Body of pancreas (tissue), 4 donors: ENCODE results near the gene ACLY. TPM values are rescaled to one million over a fixed set of nuclear protein-coding genes. Genes with fewer than 3 reads are reported as not detected.

Experiments
- ATAC-seq: fragments of 150-250 bp; one replicate; pipeline ENCODE4 v1.9.1; 2016
- DNase-seq, 4 donors: peaks; one replicate each; pipeline ENCODE4 v3.0.0-alpha.2; 2019
- H3K27ac ChIP-seq, 4 donors: fragments of 200-600 bp; sonication (generic); 1 replicate in 3 of 4; 2 replicates in 1 of 4; pipeline versions ENCODE4 v1.5.1 to v1.6.1; 2016 to 2019; ENCODE audit warnings: mild to moderate bottlenecking in 1 of 4, mixed read lengths in 1 of 4, moderate library complexity in 1 of 4
- H3K27me3 ChIP-seq, 2 donors: fragments of 200-600 bp; sonication (generic); one replicate each; pipeline ENCODE4 v1.6.0; 2016; ENCODE audit warnings: mild to moderate bottlenecking in 1 of 2
- H3K36me3 ChIP-seq, 2 donors: fragments of 200-600 bp; sonication (generic); replicated peaks in 1 of 2; 2 replicates each; pipeline ENCODE4 v1.5.1; 2016; ENCODE audit warnings: low read depth in 2 of 2; ENCODE audit not compliant: insufficient read depth in 1 of 2
- H3K4me1 ChIP-seq: fragments of 200-600 bp; sonication (generic); one replicate; pipeline ENCODE4 v1.6.0; 2016
- H3K4me3 ChIP-seq, 2 donors: fragments of 200-600 bp; sonication (generic); 1 replicate in 1 of 2; 2 replicates in 1 of 2; pipeline ENCODE4 v1.5.1; 2016 to 2019
- H3K9me3 ChIP-seq, 3 donors: fragments of 200-600 bp; sonication (generic); 1 replicate in 2 of 3; 2 replicates in 1 of 3; pipeline ENCODE4 v1.5.1; 2016
- POLR2A ChIP-seq, 3 donors: fragments of 450-650 bp; IDR thresholded peaks; one replicate each; pipeline ENCODE4 v1.6.1; 2016; ENCODE audit warnings: antibody characterized with exemption in 3 of 3, mild to moderate bottlenecking in 2 of 3
- WGBS, 2 donors: methylation state at CpG; one replicate each; pipeline ENCODE4 v1.1.5; 2017; 5-methylcytosine and 5-hydroxymethylcytosine counted together
- intact Hi-C: fragments of 100-400 bp; cut with DNase I; formaldehyde crosslinking; loops from one replicate; pipeline ENCODE4 v1.15.1; 2023
- total RNA-seq, 2 donors: library from RNA; depleted of rRNA; stranded (reverse); fragments of >200 nt; gene quantifications; one replicate each; pipeline ENCODE4 v1.1.0, GENCODE V29; 2016
- TF ChIP-seq, protein P1 (sequence below), 7 experiments: fragments of 450-650 bp in 4 of 7; fragments of 200-600 bp in 3 of 7; sonication (generic) in 3 of 7; IDR thresholded peaks; one replicate each; pipeline ENCODE4 v1.5.1; 2016 to 2019; ENCODE audit warnings: antibody characterized with exemption in 7 of 7

Gene ACLY
- total RNA-seq, 2 donors from 2014 or later: 39.2 to 59.0 TPM

- peak overlapping the region in 1 of 4 donors; percentile 46 for H3K27ac ChIP-seq
- no peak overlapping the region for H3K4me3 ChIP-seq
- TF ChIP-seq, protein P1, sequence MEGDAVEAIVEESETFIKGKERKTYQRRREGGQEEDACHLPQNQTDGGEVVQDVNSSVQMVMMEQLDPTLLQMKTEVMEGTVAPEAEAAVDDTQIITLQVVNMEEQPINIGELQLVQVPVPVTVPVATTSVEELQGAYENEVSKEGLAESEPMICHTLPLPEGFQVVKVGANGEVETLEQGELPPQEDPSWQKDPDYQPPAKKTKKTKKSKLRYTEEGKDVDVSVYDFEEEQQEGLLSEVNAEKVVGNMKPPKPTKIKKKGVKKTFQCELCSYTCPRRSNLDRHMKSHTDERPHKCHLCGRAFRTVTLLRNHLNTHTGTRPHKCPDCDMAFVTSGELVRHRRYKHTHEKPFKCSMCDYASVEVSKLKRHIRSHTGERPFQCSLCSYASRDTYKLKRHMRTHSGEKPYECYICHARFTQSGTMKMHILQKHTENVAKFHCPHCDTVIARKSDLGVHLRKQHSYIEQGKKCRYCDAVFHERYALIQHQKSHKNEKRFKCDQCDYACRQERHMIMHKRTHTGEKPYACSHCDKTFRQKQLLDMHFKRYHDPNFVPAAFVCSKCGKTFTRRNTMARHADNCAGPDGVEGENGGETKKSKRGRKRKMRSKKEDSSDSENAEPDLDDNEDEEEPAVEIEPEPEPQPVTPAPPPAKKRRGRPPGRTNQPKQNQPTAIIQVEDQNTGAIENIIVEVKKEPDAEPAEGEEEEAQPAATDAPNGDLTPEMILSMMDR (IDR thresholded peaks at IDR 0.05): no peak
- no peak for TF ChIP-seq POLR2A (IDR thresholded peaks at IDR 0.05)
- H3K36me3 ChIP-seq: peaks cover 0 to 19% of the 10 kb centered on the region in 2 donors
- H3K9me3 ChIP-seq: no peaks in the 10 kb centered on the region
- H3K4me1 ChIP-seq: peaks cover 61% of the 10 kb centered on the region
- 41 to 62% methylated on average over 5 of the region's 5 CpGs for WGBS, 2 donors
- intact Hi-C loops: no loop called here
- no peak for DNase-seq
- H3K27me3 ChIP-seq: no peaks in the 10 kb centered on the region
- ATAC-seq: no peak
These were observed 3.7 kb downstream of the ACLY start for GRCh38 chr17:41915020-41915419.

DNA sequence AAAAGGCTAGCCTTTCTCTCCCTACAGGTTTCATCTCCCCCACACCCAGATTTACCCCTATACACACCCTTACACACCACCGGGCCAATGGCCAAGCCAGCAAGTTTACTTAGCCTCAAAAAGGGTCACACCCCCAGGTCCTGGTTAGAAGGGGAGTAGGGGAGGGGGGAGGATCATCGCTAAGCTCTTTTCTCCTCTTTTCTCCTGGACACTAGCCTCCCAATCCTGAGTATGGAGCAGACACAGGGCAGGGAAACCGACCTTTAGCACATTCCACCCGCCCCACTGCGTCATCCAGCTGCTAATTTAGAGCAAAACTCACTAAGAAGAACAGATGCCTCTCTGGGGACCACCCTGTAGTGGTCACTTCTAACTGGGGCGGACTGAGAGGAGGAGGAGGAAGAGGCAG, 4.4 kb downstream of the ACLY start:
- intact Hi-C loops: no loop called here
- TF ChIP-seq POLR2A (IDR thresholded peaks at IDR 0.05): no peak
- TF ChIP-seq, protein P1 (IDR thresholded peaks at IDR 0.05): no peak
- 64 to 83% methylated on average over 6 of the region's 6 CpGs for WGBS, 2 donors
- Histone ChIP-seq H3K4me1 (peaks cover 55% of the 10 kb centered on the region), H3K36me3 (peaks cover 0 to 22% of the 10 kb centered on the region in 2 donors), H3K27me3 (no peaks in the 10 kb centered on the region), H3K9me3 (no peaks in the 10 kb centered on the region), H3K4me3 (no peak overlapping the region), H3K27ac (peak overlapping the region in 1 of 4 donors; percentile 46)
- ATAC-seq (no peak), DNase-seq (peak in 1 of 4 donors; percentile 28)

- Histone ChIP-seq H3K27ac (no peak overlapping the region), H3K9me3 (no peaks in the 10 kb centered on the region), H3K4me1 (peaks cover 56% of the 10 kb centered on the region), H3K4me3 (no peak overlapping the region), H3K27me3 (no peaks in the 10 kb centered on the region), H3K36me3 (peaks cover 0 to 23% of the 10 kb centered on the region in 2 donors)
- intact Hi-C loops: no loop called here
- ATAC-seq (no peak), DNase-seq (no peak)
- no peak for TF ChIP-seq POLR2A (IDR thresholded peaks at IDR 0.05)
- TF ChIP-seq, protein P1 (IDR thresholded peaks at IDR 0.05): no peak
- WGBS, 2 donors: 80 to 88% methylated on average over 4 of the region's 4 CpGs
These were observed 5.0 kb downstream of the ACLY start for GRCh38 chr17:41913798-41914197.

GRCh38 chr17:41912925-41913324, 5.8 kb downstream of the ACLY start:
- TF ChIP-seq, protein P1 (IDR thresholded peaks at IDR 0.05): no peak
- no peak for TF ChIP-seq POLR2A (IDR thresholded peaks at IDR 0.05)
- intact Hi-C loops: no loop called here
- WGBS, 2 donors: 50 to 94% methylated on average over 1 of the region's 1 CpG
- no peak overlapping the region for H3K4me3 ChIP-seq
- H3K9me3 ChIP-seq: no peaks in the 10 kb centered on the region
- no peaks in the 10 kb centered on the region for H3K27me3 ChIP-seq
- no peak for ATAC-seq
- H3K27ac ChIP-seq: no peak overlapping the region
- peaks cover 65% of the 10 kb centered on the region for H3K4me1 ChIP-seq
- H3K36me3 ChIP-seq: peaks cover 0 to 24% of the 10 kb centered on the region in 2 donors
- no peak for DNase-seq

DNA sequence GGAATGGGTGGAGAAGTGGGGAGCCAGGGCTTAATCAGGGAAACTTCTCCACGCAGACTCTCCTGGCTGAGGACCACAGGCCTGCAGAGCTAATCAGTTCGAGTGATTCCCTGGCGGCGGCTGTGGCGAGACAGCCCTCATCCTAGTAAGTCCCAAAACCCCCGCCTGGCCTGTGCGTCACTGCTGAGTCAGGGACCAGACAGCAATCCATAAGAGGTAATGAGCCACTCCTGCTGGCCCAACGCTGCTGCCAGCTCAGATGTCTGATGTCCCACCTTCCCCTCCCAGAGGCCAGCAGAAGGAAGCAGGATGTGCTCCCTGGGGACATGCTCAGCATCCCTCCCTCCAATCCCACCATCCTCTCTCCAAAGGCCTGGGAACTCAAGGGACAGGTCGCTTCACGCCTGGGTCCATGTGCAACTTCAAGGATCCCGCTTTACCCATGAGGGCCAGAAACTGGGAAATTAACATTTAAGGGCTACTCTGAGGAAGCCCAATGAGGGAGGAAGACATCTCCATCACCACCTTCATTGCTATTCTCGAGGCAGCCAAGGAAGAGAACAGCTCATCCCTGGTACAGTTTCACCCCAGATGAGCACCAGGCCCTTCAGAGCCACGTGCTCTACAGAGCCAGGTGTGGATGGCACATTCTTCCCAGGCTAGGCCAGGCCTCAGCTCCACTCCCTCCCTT, 7.9 kb downstream of the ACLY start:
- WGBS, 2 donors: 77 to 83% methylated on average over 6 to 13 of the region's 13 CpGs
- H3K4me3 ChIP-seq: no peak overlapping the region

More for the DNA sequence above, 7.9 kb downstream of the ACLY start:
- H3K27ac ChIP-seq: peak overlapping the region in 1 of 4 donors; percentile 19
- intact Hi-C loops: no loop called here
- H3K36me3 ChIP-seq: peaks cover 0 to 30% of the 10 kb centered on the region in 2 donors
- no peaks in the 10 kb centered on the region for H3K9me3 ChIP-seq
- DNase-seq (peak in 3 of 4 donors; percentile 36 to 63 (median 45)), ATAC-seq (no peak)
- TF ChIP-seq, protein P1 (IDR thresholded peaks at IDR 0.05): no peak
- TF ChIP-seq POLR2A (IDR thresholded peaks at IDR 0.05): no peak
- H3K27me3 ChIP-seq: no peaks in the 10 kb centered on the region
- H3K4me1 ChIP-seq: peaks cover 53% of the 10 kb centered on the region
